Measurements from ENCODE around the gene OBSCN.

GRCh38 chr1:228268881-228269265, 61.0 kb downstream of the OBSCN start:
- TF ChIP-seq SP1 (IDR thresholded peaks at IDR 0.05): no peak
- no peak for TF ChIP-seq LEF1 (IDR thresholded peaks at IDR 0.05; ENCODE audit: borderline replicate concordance)
- TF ChIP-seq ARNT (IDR thresholded peaks at IDR 0.05): no peak
- no peak for TF ChIP-seq HDGF (IDR thresholded peaks at IDR 0.05; ENCODE audit: borderline replicate concordance)
- TF ChIP-seq NFRKB (IDR thresholded peaks at IDR 0.05): no peak
- TF ChIP-seq FOXA1 (IDR thresholded peaks at IDR 0.05): no peak
- TF ChIP-seq SUZ12 (IDR thresholded peaks at IDR 0.05): no peak
- TF ChIP-seq PKNOX1 (IDR thresholded peaks at IDR 0.05): no peak
- no peak for TF ChIP-seq FOXK2 (IDR thresholded peaks at IDR 0.05)
- TF ChIP-seq FOXM1 (IDR thresholded peaks at IDR 0.05; ENCODE audit: borderline replicate concordance): no peak

All from HEK293T (cell line).